Measurements from ENCODE around the gene GMDS. TPM values are rescaled to one million over a fixed set of nuclear protein-coding genes. Genes with fewer than 3 reads are reported as not detected.

The GMDS gene
- total RNA-seq, 1 donor from 2014 or later, result 30.2 TPM

DNA sequence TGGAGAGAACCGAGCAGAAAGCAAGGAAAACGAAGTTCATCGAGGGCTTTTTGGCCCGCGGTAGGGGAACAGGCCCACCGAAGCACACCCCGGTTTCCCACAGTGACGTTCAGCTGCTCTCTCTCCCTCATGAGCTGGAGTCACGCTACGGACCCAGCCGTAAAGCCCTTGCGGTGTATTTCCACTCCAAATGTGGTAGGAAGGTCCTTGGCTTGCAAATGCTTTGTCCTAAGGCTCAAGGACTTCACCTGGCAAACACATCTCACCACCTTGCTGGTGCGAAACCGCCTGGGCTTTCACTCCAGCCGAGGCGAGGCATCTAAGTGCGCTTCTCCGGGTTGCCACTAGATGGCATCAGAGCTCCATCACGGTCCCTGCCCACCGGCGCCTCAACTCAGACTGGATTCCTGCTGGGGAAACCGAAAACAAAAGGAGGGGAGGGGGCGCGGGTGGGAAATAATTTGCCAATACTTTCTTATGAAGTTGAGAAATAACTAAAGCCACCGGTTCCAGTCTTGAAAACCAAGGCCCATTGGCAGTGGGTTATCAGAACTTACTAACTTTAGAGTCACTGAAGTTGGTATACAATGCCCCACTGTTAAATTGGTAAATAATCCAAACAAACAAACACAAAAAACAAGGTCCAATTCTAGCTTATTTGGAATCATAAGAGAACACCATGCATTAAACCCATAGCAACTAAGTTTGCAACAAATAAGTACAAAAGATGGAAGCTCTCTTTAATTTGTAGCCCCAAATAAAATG is 649.1 kb downstream of the GMDS start:
- H3K9me3 ChIP-seq, result no peaks in the 10 kb centered on the region
- H3K4me1 ChIP-seq, result no peaks in the 10 kb centered on the region
- no peaks in the 10 kb centered on the region for H3K27me3 ChIP-seq
- DNase-seq (ENCODE audit: extremely low spot score in 2 of 2), result no peak
- intact Hi-C loops (cut with DNase I), result loop anchor here (5.0 kb wide), 2 partner anchors 756 to 1041 kb away; no protein-coding TSS in a partner anchor
- H3K27ac ChIP-seq, result no peak overlapping the region
- TF ChIP-seq, protein P1, sequence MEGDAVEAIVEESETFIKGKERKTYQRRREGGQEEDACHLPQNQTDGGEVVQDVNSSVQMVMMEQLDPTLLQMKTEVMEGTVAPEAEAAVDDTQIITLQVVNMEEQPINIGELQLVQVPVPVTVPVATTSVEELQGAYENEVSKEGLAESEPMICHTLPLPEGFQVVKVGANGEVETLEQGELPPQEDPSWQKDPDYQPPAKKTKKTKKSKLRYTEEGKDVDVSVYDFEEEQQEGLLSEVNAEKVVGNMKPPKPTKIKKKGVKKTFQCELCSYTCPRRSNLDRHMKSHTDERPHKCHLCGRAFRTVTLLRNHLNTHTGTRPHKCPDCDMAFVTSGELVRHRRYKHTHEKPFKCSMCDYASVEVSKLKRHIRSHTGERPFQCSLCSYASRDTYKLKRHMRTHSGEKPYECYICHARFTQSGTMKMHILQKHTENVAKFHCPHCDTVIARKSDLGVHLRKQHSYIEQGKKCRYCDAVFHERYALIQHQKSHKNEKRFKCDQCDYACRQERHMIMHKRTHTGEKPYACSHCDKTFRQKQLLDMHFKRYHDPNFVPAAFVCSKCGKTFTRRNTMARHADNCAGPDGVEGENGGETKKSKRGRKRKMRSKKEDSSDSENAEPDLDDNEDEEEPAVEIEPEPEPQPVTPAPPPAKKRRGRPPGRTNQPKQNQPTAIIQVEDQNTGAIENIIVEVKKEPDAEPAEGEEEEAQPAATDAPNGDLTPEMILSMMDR (IDR thresholded peaks at IDR 0.05), result peak; percentile 83 to 93 (median 86)
- no peak for TF ChIP-seq POLR2A (IDR thresholded peaks at IDR 0.05)
- TF ChIP-seq POLR2AphosphoS5 (IDR thresholded peaks at IDR 0.05; ENCODE audit: insufficient read depth in 1 of 2, low read depth in 1 of 2), result no peak
- no peaks in the 10 kb centered on the region for H3K36me3 ChIP-seq
- no peak overlapping the region for H3K4me3 ChIP-seq

DNA sequence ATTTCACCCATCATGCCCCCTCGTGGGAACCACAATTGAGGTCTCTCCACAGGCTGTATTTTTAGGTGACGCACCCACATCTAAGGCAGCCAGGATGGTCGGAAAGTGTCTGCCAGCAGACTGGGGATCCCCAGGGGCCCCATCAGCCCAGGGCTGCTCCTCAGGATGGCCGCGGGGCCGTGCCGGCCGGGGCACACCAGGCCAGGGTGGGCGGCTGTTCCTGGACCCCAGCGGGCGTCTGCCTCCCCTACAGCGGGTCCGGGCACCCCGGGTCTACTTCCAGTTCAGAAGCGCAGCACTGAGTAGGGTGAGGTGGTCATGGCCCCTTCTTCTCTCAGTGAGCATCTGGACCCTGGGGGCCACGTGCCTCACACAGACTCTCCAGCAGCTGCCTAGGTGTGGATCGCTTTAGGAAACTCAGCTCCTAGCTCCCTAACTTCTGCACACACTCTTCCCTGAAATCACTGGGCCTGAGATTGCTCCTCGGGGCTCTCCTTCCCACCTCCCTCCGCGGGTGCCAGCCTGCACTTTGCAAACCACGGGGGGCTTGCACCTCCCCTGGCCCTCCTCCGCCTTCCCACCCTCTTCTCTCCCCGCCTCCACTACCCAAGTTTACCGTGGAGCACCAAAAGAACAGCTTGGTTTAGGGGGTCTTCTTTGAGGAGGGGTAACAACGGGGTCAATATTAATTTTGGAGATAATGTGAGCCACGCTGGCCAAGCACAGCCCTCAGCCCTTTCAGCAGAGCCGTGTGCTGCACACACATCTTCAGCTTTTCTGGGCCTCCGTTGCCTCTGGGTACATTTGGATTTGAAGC is 649.9 kb downstream of the GMDS start:
- intact Hi-C loops (cut with DNase I), result loop anchor here (5.0 kb wide), 2 partner anchors 757 to 1042 kb away; no protein-coding TSS in a partner anchor
- no peak for DNase-seq (ENCODE audit: extremely low spot score in 2 of 2)
- Histone ChIP-seq H3K4me1 (no peaks in the 10 kb centered on the region), H3K9me3 (no peaks in the 10 kb centered on the region), H3K36me3 (no peaks in the 10 kb centered on the region), H3K4me3 (no peak overlapping the region), H3K27ac (no peak overlapping the region), H3K27me3 (no peaks in the 10 kb centered on the region)
- TF ChIP-seq POLR2A (IDR thresholded peaks at IDR 0.05) (no peak), POLR2AphosphoS5 (IDR thresholded peaks at IDR 0.05; ENCODE audit: insufficient read depth in 1 of 2, low read depth in 1 of 2) (no peak)
- TF ChIP-seq, protein P1 (IDR thresholded peaks at IDR 0.05), result no peak

DNA sequence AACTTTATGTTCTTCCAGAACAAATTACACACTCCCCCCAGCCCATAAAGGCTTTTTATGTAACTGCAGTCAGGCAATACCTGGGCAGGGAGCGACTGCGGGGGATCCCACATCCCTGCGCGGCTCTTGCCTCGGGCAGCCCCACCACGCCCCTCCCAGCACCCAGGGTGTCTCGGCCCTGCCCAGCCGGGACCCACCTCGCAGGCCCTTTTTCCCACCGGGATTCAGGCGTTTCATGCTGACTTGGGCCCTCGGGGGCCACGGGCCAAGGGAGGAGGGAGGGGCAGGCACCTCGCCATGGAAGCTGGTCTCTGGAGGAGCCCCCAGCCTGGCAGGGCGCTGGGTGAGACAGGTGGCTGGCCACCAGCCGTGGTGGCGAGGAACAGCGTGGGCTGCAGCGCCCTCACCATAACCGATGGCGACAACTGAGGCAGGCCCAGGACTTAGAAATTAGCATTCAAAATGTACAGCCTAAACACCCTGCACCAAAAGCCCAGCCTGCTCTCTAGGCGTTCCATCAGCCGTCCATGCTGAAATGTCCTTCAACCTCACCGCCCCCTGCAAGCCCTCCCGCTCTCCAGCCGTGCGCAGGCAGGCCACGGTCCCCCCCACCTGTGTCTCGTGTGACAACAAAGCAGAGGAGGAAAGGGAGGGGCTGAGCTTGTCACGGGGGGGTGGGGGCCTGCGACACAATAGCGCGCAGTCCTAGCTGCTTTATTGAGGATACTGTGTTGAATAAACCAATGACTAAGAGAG is 650.8 kb downstream of the GMDS start:
- Histone ChIP-seq H3K9me3 (no peaks in the 10 kb centered on the region), H3K4me1 (no peaks in the 10 kb centered on the region), H3K36me3 (no peaks in the 10 kb centered on the region), H3K4me3 (no peak overlapping the region), H3K27me3 (no peaks in the 10 kb centered on the region), H3K27ac (no peak overlapping the region)
- TF ChIP-seq POLR2A (IDR thresholded peaks at IDR 0.05) (no peak), POLR2AphosphoS5 (IDR thresholded peaks at IDR 0.05; ENCODE audit: insufficient read depth in 1 of 2, low read depth in 1 of 2) (no peak)
- TF ChIP-seq, protein P1 (IDR thresholded peaks at IDR 0.05), result no peak
- DNase-seq (ENCODE audit: extremely low spot score in 2 of 2), result no peak
- intact Hi-C loops (cut with DNase I), result loop anchor here (5.0 kb wide), 2 partner anchors 758 to 1043 kb away; no protein-coding TSS in a partner anchor

DNA sequence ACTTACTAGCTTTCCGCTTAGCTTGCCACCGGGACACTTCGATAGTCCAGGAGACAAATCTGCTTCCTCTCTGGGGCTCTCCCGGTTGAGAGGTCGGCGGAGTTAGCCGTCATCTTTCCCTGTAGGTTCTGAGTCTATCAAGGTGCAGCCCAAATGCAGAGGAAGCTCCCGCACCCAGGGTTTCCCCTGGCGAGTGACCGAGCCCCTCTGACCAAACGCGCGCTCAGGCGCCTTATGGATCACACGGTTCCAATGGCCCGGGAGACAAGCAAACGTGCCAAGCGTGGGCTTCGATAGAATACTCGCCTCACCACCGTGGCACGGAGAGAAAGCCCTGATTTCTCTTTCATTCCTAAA is 651.5 kb downstream of the GMDS start:
- Histone ChIP-seq H3K9me3 (no peaks in the 10 kb centered on the region), H3K27me3 (no peaks in the 10 kb centered on the region), H3K4me3 (no peak overlapping the region), H3K4me1 (no peaks in the 10 kb centered on the region), H3K36me3 (no peaks in the 10 kb centered on the region), H3K27ac (no peak overlapping the region)
- intact Hi-C loops (cut with DNase I), result no loop called here
- TF ChIP-seq POLR2A (IDR thresholded peaks at IDR 0.05) (no peak), POLR2AphosphoS5 (IDR thresholded peaks at IDR 0.05; ENCODE audit: insufficient read depth in 1 of 2, low read depth in 1 of 2) (no peak)
- TF ChIP-seq, protein P1 (IDR thresholded peaks at IDR 0.05), result no peak
- DNase-seq (ENCODE audit: extremely low spot score in 2 of 2), result no peak

Data from vagina (tissue), 2 donors.